Neural cell (in vitro differentiated cells): ENCODE data around the gene HDAC7. TPM values are rescaled to one million over a fixed set of nuclear protein-coding genes. Genes with fewer than 3 reads are reported as not detected.

Experiments
- H2AFZ ChIP-seq: fragments of 200-600, 300-800 bp; sonication (generic), shearing (Covaris generic); 2 replicates; pipeline ENCODE4 v1.6.0; 2014; ENCODE audit warnings: low read depth, mild to moderate bottlenecking, antibody characterized with exemption, low read length, moderate library complexity
- H3F3A ChIP-seq: fragments of 200-600 bp; shearing (Covaris generic); 2 replicates; pipeline ENCODE4 v1.6.1; 2016; ENCODE audit warnings: mild to moderate bottlenecking, moderate library complexity, mixed read lengths, antibody characterized with exemption, low read length; ENCODE audit not compliant: insufficient read depth, poor library complexity, severe bottlenecking
- H3K27ac ChIP-seq: fragments of 200-600, 300-800 bp; sonication (generic), shearing (Covaris generic); 2 replicates; pipeline ENCODE4 v1.5.1; 2014; ENCODE audit warnings: mild to moderate bottlenecking, low read length, moderate library complexity
- H3K27me3 ChIP-seq: fragments of 300-800, 200-600 bp; sonication (generic), shearing (Covaris generic); 2 replicates; pipeline ENCODE4 v1.6.0; 2014; ENCODE audit warnings: mild to moderate bottlenecking, low read depth, low read length, moderate library complexity; ENCODE audit not compliant: insufficient read depth
- H3K36me3 ChIP-seq: fragments of 300-800, 200-600 bp; sonication (generic), shearing (Covaris generic); 2 replicates; pipeline ENCODE4 v1.5.1; 2014; ENCODE audit warnings: mild to moderate bottlenecking, antibody characterized with exemption, low read length, moderate library complexity; ENCODE audit not compliant: insufficient read depth
- H3K4me2 ChIP-seq: fragments of 300-800, 200-600 bp; sonication (generic), shearing (Covaris generic); 2 replicates; pipeline ENCODE4 v1.6.0; 2014; ENCODE audit warnings: mild to moderate bottlenecking, low read length
- H3K4me3 ChIP-seq: fragments of 300-800, 200-600 bp; sonication (generic), shearing (Covaris generic); 2 replicates; pipeline ENCODE4 v1.5.1; 2014; ENCODE audit warnings: mild to moderate bottlenecking, low read length, moderate library complexity
- H3K79me2 ChIP-seq: fragments of 200-600 bp; shearing (Covaris generic); replicated peaks from 2 replicates; pipeline ENCODE4 v1.6.0; 2014; ENCODE audit warnings: mild to moderate bottlenecking, low read length, moderate library complexity; ENCODE audit not compliant: insufficient read depth
- H3K9ac ChIP-seq: fragments of 300-800, 200-600 bp; sonication (generic), shearing (Covaris generic); 2 replicates; pipeline ENCODE4 v1.6.1; 2016; ENCODE audit warnings: mild to moderate bottlenecking, low read length, mixed read lengths
- H3K9me2 ChIP-seq: fragments of 200-600 bp; shearing (Covaris generic); 2 replicates; pipeline ENCODE4 v1.6.1; 2016; ENCODE audit warnings: mild to moderate bottlenecking, low read length, mixed read lengths; ENCODE audit not compliant: insufficient read depth
- H3K9me3 ChIP-seq: fragments of 200-600, 300-800 bp; sonication (generic), shearing (Covaris generic); 2 replicates; pipeline ENCODE4 v1.6.1; 2016; ENCODE audit warnings: mild to moderate bottlenecking, mixed run types, low read length, moderate library complexity, mixed read lengths
- H4K20me1 ChIP-seq: fragments of 200-600 bp; shearing (Covaris generic); 2 replicates; pipeline ENCODE4 v1.6.1; 2016; ENCODE audit warnings: mild to moderate bottlenecking, mixed run types; ENCODE audit not compliant: insufficient read depth
- CTCF ChIP-seq: fragments of 450-650 bp; IDR thresholded peaks from 2 replicates; pipeline ENCODE4 v1.5.1; 2014; ENCODE audit warnings: antibody characterized with exemption, mild to moderate bottlenecking, moderate library complexity; ENCODE audit not compliant: poor library complexity, severe bottlenecking
- EP300 ChIP-seq: fragments of 450-650 bp; conservative IDR thresholded peaks from 2 replicates; pipeline ENCODE4 v1.6.1; 2014; ENCODE audit warnings: antibody characterized with exemption, mild to moderate bottlenecking, moderate library complexity; ENCODE audit not compliant: poor library complexity, severe bottlenecking
- EZH2 ChIP-seq: fragments of 200-600, 300-800 bp; shearing (Covaris generic), sonication (generic); IDR thresholded peaks from 2 replicates; pipeline ENCODE4 v1.6.1; 2014; ENCODE audit warnings: antibody characterized with exemption, low read length, borderline replicate concordance, mild to moderate bottlenecking; ENCODE audit not compliant: insufficient read depth, poor library complexity, severe bottlenecking
- MXI1 ChIP-seq: fragments of 450-650 bp; conservative IDR thresholded peaks from 2 replicates; pipeline ENCODE4 v1.6.1; 2014; ENCODE audit warnings: antibody characterized with exemption, mild to moderate bottlenecking; ENCODE audit not compliant: poor library complexity, severe bottlenecking
- POLR2AphosphoS5 ChIP-seq: IDR thresholded peaks from 2 replicates; pipeline ENCODE4 v1.6.1; 2012
- RAD21 ChIP-seq: fragments of 450-650 bp; conservative IDR thresholded peaks from 2 replicates; pipeline ENCODE4 v1.6.1; 2014; ENCODE audit warnings: antibody characterized with exemption, mild to moderate bottlenecking, moderate library complexity
- REST ChIP-seq: IDR thresholded peaks from 2 replicates; pipeline ENCODE4 v1.6.1; 2012; ENCODE audit warnings: borderline replicate concordance
- SMC3 ChIP-seq: fragments of 450-650 bp; conservative IDR thresholded peaks from 2 replicates; pipeline ENCODE4 v1.6.1; 2014; ENCODE audit warnings: antibody characterized with exemption, mild to moderate bottlenecking, moderate library complexity; ENCODE audit not compliant: poor library complexity
- TAF1 ChIP-seq: IDR thresholded peaks from 2 replicates; pipeline ENCODE4 v1.6.1; 2012; ENCODE audit warnings: low read depth
- polyA plus RNA-seq: library from polyadenylated mRNA; depleted of rRNA; stranded (reverse); fragments of >200 nt; gene quantifications from 2 replicates; pipeline ENCODE4 v1.2.3, GENCODE V29; 2014

HDAC7 gene
- polyA plus RNA-seq, 1 donor from 2014 or later, result 30.2 TPM

GRCh38 chr12:47774663-47775062 lies 45.0 kb downstream of the HDAC7 start:
- H3K36me3 ChIP-seq, result no peaks in the 10 kb centered on the region
- no peaks in the 10 kb centered on the region for H3K79me2 ChIP-seq
- no peaks in the 10 kb centered on the region for H3K9me3 ChIP-seq
- H3K4me3 ChIP-seq, result peak overlapping the region; percentile 90
- no peak overlapping the region for H3K4me2 ChIP-seq
- no peaks in the 10 kb centered on the region for H3K27me3 ChIP-seq
- H2AFZ ChIP-seq, result no peak overlapping the region
- H3K9ac ChIP-seq, result no peak overlapping the region
- TF ChIP-seq SMC3, result no peak
- no peak for TF ChIP-seq EZH2
- no peak for TF ChIP-seq CTCF
- TF ChIP-seq REST, result no peak
- TF ChIP-seq EP300, result no peak
- TF ChIP-seq RAD21, result no peak
- no peak for TF ChIP-seq TAF1
- TF ChIP-seq POLR2AphosphoS5, result no peak
- no peak for TF ChIP-seq MXI1
- H3F3A ChIP-seq, result no peaks in the 10 kb centered on the region
- H3K9me2 ChIP-seq, result no peaks in the 10 kb centered on the region
- no peak overlapping the region for H3K27ac ChIP-seq
- H4K20me1 ChIP-seq, result no peaks in the 10 kb centered on the region

- Histone ChIP-seq H3K9ac (peak overlapping the region; percentile 82), H3K27ac (peak overlapping the region; percentile 12), H2AFZ (no peak overlapping the region), H4K20me1 (no peaks in the 10 kb centered on the region), H3K36me3 (no peaks in the 10 kb centered on the region), H3K9me3 (no peaks in the 10 kb centered on the region), H3K4me3 (peak overlapping the region; percentile 90), H3K79me2 (no peaks in the 10 kb centered on the region), H3F3A (no peaks in the 10 kb centered on the region), H3K4me2 (peak overlapping the region; percentile 76), H3K27me3 (no peaks in the 10 kb centered on the region), H3K9me2 (no peaks in the 10 kb centered on the region)
- TF ChIP-seq REST (no peak), RAD21 (no peak), EZH2 (no peak), POLR2AphosphoS5 (no peak), EP300 (no peak)
Measured at GRCh38 chr12:47773858-47774580, 45.7 kb downstream of the HDAC7 start.
